ENCODE results near the gene NOLC1. TPM values are rescaled to one million over a fixed set of nuclear protein-coding genes. Genes with fewer than 3 reads are reported as not detected.

The NOLC1 gene
- total and polyA plus RNA-seq, 7 donors: 14.4 to 51.4 (median 40.0) TPM

DNA sequence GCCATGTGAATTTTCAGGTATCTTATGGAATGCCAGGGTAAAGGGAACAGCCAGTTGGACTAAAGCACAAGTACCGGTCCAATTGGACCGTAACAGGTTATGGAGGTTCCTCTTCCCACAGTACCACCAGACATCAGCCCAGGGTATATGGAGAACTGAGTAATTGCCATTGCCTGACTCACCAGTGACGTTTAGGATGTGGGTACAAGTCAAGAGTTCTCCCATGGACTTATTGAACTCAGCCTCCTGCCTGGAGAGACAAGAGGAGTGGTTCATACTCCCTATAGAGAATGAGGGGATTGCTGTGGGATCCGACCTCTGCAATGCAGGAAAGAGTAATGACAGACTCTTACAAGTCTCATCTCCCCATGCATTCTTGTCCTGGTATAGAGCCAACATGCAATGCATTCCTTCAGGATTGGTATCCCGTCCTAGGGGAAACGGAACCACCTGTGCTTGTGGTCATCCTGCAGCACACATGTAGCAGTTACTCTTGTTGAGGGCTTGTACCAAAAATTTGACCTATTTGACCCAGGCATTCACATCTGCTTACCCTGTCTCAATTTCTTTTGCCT is 43.2 kb downstream of the NOLC1 start:
- no peak for DNase-seq
- no peak overlapping the region for H3K27ac ChIP-seq
- H3K4me3 ChIP-seq: no peak overlapping the region
- intact Hi-C loops (cut with DNase I): no loop called here
- H3K36me3 ChIP-seq: no peaks in the 10 kb centered on the region
- H3K27me3 ChIP-seq: no peaks in the 10 kb centered on the region
- H3K9me3 ChIP-seq: no peaks in the 10 kb centered on the region
- WGBS, 2 donors: 87% methylated on average over 6 of the region's 6 CpGs
- no peaks in the 10 kb centered on the region for H3K4me1 ChIP-seq
- no peak for TF ChIP-seq POLR2A (IDR thresholded peaks at IDR 0.05)
- TF ChIP-seq, protein P1, sequence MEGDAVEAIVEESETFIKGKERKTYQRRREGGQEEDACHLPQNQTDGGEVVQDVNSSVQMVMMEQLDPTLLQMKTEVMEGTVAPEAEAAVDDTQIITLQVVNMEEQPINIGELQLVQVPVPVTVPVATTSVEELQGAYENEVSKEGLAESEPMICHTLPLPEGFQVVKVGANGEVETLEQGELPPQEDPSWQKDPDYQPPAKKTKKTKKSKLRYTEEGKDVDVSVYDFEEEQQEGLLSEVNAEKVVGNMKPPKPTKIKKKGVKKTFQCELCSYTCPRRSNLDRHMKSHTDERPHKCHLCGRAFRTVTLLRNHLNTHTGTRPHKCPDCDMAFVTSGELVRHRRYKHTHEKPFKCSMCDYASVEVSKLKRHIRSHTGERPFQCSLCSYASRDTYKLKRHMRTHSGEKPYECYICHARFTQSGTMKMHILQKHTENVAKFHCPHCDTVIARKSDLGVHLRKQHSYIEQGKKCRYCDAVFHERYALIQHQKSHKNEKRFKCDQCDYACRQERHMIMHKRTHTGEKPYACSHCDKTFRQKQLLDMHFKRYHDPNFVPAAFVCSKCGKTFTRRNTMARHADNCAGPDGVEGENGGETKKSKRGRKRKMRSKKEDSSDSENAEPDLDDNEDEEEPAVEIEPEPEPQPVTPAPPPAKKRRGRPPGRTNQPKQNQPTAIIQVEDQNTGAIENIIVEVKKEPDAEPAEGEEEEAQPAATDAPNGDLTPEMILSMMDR (IDR thresholded peaks at IDR 0.05): no peak
- no peak for TF ChIP-seq POLR2AphosphoS5 (IDR thresholded peaks at IDR 0.05)
- TF ChIP-seq EP300 (IDR thresholded peaks at IDR 0.05): no peak

DNA sequence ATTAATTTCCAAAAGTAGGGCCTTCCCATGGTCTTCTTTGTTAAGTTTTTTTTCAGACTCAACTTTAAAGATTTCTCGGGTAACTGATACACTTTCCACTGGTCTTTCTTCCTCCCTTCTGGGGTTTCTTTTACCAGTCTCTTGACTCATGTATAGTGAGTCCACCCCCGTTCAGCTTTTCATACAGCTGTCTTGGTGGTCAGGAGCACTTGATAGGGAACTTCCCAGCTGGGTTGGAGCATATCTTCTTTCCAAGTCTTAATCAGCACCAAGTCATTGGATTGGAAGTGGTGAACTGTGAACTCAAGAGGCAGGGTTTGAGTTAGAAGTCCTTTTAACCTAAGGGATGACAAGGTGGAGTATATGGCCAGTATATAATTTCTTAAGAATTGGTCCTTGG is 44.7 kb downstream of the NOLC1 start:
- no peak for DNase-seq
- intact Hi-C loops (cut with DNase I): no loop called here
- WGBS, 2 donors: 75 to 90% methylated on average over 2 of the region's 2 CpGs
- Histone ChIP-seq H3K4me1 (no peaks in the 10 kb centered on the region), H3K27me3 (peaks cover 0 to 4% (median 0%) of the 10 kb centered on the region in 3 donors), H3K9me3 (no peaks in the 10 kb centered on the region), H3K36me3 (no peaks in the 10 kb centered on the region), H3K27ac (no peak overlapping the region), H3K4me3 (no peak overlapping the region)
- TF ChIP-seq EP300 (IDR thresholded peaks at IDR 0.05) (no peak), POLR2A (IDR thresholded peaks at IDR 0.05) (no peak), POLR2AphosphoS5 (IDR thresholded peaks at IDR 0.05) (no peak)
- TF ChIP-seq, protein P1 (IDR thresholded peaks at IDR 0.05): no peak

DNA sequence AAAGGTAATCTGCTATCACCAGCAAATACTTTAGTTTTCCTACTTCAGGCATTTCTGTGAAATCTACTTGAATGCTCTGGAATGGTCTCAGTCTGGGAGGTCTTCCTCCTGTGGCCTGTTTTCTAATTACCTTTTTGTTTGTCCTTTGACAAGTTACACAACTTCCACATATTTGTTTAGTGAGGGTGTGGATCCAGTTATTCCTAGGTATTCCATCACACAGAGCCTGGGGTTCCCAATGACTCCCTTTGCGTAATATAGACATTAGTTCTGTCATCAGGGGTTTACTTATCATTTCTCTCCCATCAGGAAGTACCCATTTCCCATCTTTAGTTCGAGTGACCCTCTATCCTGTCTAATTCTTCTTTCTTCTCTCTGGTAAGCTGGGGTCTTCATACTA is 45.8 kb downstream of the NOLC1 start:
- H3K36me3 ChIP-seq: no peaks in the 10 kb centered on the region
- no peak for TF ChIP-seq EP300 (IDR thresholded peaks at IDR 0.05)
- H3K27me3 ChIP-seq: peaks cover 0 to 4% (median 0%) of the 10 kb centered on the region in 3 donors
- WGBS, 2 donors: 36 to 62% methylated on average over 2 of the region's 2 CpGs
- no peak overlapping the region for H3K4me3 ChIP-seq
- no peak overlapping the region for H3K27ac ChIP-seq
- DNase-seq: no peak
- no peaks in the 10 kb centered on the region for H3K9me3 ChIP-seq
- H3K4me1 ChIP-seq: no peaks in the 10 kb centered on the region
- intact Hi-C loops (cut with DNase I): no loop called here

DNA sequence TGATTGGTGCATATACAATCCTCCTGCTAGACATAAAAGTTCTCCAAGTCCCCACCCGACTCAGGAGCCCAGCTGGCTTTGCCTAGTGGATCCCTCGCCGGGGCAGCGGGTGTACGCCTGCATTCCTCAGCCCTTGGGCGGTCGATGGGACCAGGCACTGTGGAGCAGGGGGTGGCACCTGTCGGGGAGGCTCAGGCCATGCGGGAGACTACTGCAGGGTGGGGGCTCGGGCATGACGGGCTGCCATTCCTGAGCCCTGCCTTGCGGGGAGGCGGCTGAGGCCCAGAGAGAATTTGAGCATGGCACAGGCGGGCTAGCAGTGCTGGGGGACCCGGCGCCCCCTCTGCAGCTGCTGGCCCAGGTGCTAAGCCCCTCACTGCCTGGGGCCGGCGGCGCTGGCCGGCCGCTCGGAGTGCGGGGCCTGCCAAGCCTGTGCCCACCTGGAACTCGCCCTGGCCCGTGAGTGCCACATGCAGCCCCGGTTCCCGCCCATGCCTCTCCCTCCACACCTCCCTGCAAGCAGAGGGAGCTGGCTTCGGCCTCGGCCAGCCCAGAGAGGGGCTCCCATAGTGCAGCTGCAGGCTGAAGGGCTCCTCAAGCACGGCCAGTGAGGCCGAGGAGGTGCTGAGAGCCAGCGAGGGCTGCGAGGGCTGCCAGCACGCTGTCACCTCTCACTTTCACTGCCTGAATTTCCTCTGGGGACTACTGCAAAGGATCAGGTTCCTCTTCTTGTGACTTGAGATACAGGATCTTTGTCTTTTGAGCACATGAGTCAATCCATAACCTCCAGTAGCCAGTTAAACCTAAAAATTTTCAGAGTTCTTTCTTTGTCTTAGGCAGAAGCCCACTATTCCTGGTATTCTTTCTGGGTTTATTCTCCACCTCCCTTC is 48.8 kb downstream of the NOLC1 start:
- Histone ChIP-seq H3K36me3 (no peaks in the 10 kb centered on the region), H3K9me3 (peaks cover 0 to 10% (median 0%) of the 10 kb centered on the region in 4 donors), H3K27me3 (peaks cover 0 to 4% (median 0%) of the 10 kb centered on the region in 3 donors), H3K4me1 (no peaks in the 10 kb centered on the region), H3K4me3 (no peak overlapping the region), H3K27ac (no peak overlapping the region)
- DNase-seq: no peak
- 90 to 95% methylated on average over 34 of the region's 34 CpGs for WGBS, 2 donors
- intact Hi-C loops (cut with DNase I): no loop called here
- TF ChIP-seq POLR2AphosphoS5 (IDR thresholded peaks at IDR 0.05): no peak
- no peak for TF ChIP-seq EP300 (IDR thresholded peaks at IDR 0.05)
- TF ChIP-seq, protein P1 (IDR thresholded peaks at IDR 0.05): no peak
- no peak for TF ChIP-seq POLR2A (IDR thresholded peaks at IDR 0.05)

DNA sequence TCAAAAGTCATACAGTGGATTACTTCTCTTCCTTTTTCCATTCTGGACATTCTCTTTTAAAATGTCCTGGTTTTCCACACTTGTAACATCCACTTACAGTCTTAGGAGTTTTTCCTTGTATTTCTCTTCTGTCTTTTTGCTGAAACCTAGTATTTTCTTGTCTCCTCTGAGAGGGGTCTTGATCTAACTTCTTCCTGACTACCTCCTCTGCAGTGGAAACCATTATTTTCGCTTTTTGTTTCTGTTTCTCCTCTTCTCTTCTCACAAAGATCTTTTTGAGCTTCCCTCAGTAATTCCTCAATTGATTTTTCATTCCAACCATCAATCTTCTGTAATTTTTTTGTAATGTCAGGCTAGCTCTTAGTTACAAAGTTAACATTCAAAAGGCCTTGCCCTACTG is 50.2 kb downstream of the NOLC1 start:
- Histone ChIP-seq H3K4me3 (no peak overlapping the region), H3K4me1 (no peaks in the 10 kb centered on the region), H3K27me3 (peaks cover 0 to 4% (median 0%) of the 10 kb centered on the region in 3 donors), H3K9me3 (peaks cover 0 to 10% (median 0%) of the 10 kb centered on the region in 4 donors), H3K27ac (no peak overlapping the region), H3K36me3 (no peaks in the 10 kb centered on the region)
- TF ChIP-seq POLR2A (IDR thresholded peaks at IDR 0.05) (no peak), POLR2AphosphoS5 (IDR thresholded peaks at IDR 0.05) (no peak), EP300 (IDR thresholded peaks at IDR 0.05) (no peak)
- TF ChIP-seq, protein P1 (IDR thresholded peaks at IDR 0.05): no peak
- intact Hi-C loops (cut with DNase I): no loop called here
- no peak for DNase-seq
- 75 to 80% methylated on average over 1 of the region's 1 CpG for WGBS, 2 donors

Measured in sigmoid colon (tissue), 7 donors.